K562 (cell line): ENCODE results near the gene PCDHGB1. TPM values are rescaled to one million over a fixed set of nuclear protein-coding genes. Genes with fewer than 3 reads are reported as not detected.
A peak's percentile ranks its signal among the peaks of the same experiment; 100 is the strongest.

Experiments
- ETV1 ChIP-seq: fragments of 450-650 bp; conservative IDR thresholded peaks from 2 replicates; pipeline ENCODE4 v1.6.1; 2016; ENCODE audit warnings: missing genetic modification characterization, control low read depth, low read depth, missing compliant biosample characterization
- MCM3 ChIP-seq: fragments of 450-650 bp; IDR thresholded peaks from 2 replicates; pipeline ENCODE4 v1.6.1; 2016
- RAD21 ChIP-seq, 2 experiments: fragments of 250-450 bp in 1 of 2; fragments of 450-650 bp in 1 of 2; sonication (Bioruptor Pico) in 1 of 2; formaldehyde crosslinking in 1 of 2; IDR thresholded peaks in 1 of 2; conservative IDR thresholded peaks in 1 of 2; 2 replicates each; pipeline versions ENCODE4 v1.4.0 to v1.8.0; 2020 to 2022; ENCODE audit warnings: mild to moderate bottlenecking in 2 of 2, moderate library complexity in 1 of 2
- REST ChIP-seq, 2 experiments: fragments of 450-650 bp; formaldehyde crosslinking in 1 of 2; IDR thresholded peaks; 2 replicates each; pipeline versions ENCODE4 v1.4.0 to v1.6.1; 2014 to 2020; ENCODE audit warnings: mild to moderate bottlenecking in 2 of 2, borderline replicate concordance in 1 of 2, low read depth in 1 of 2
- TCFL5 ChIP-seq: fragments of 250-450 bp; sonication (Bioruptor Pico); conservative IDR thresholded peaks from 2 replicates; pipeline ENCODE4 v1.6.1; 2021; ENCODE audit warnings: mild to moderate bottlenecking, moderate library complexity, matching md5 sums
- YY1 ChIP-seq, 3 experiments: IDR thresholded peaks; 2 replicates each; pipeline ENCODE4 v1.6.1; 2011; ENCODE audit warnings: low read length in 2 of 3, mild to moderate bottlenecking in 2 of 3, moderate library complexity in 2 of 3, borderline replicate concordance in 1 of 3, control low read depth in 1 of 3, low read depth in 1 of 3; ENCODE audit not compliant: insufficient read depth in 3 of 3, insufficient replicate concordance in 2 of 3, control insufficient read depth in 1 of 3, insufficient read length in 1 of 3; ENCODE audit errors: extremely low read depth in 1 of 3
- ZNF212 ChIP-seq: fragments of 450-650 bp; formaldehyde crosslinking; IDR thresholded peaks from 2 replicates; pipeline ENCODE4 v1.4.0; 2020; ENCODE audit warnings: mild to moderate bottlenecking
- ZNF717 ChIP-seq: fragments of 250-450 bp; sonication (Bioruptor Pico); IDR thresholded peaks from 2 replicates; pipeline ENCODE4 v1.5.0; 2021
- ZNF785 ChIP-seq: fragments of 250-450 bp; sonication (Bioruptor Pico); IDR thresholded peaks from 2 replicates; pipeline ENCODE4 v1.4.0; 2020; ENCODE audit warnings: mild to moderate bottlenecking
- polyA plus RNA-seq, 8 experiments: library from polyadenylated mRNA; depleted of rRNA in 4 of 8; stranded (reverse) in 5 of 8; unstranded in 3 of 8; fragments of >200 nt; fragmentation: Nextera tagmentation in 2 of 8; fragmentation: Illumina TruSeq in 1 of 8; extraction: Ambion mirVana in 2 of 8; extraction: Trizol in 1 of 8; gene quantifications; 2 replicates each; pipeline versions ENCODE4 v1.2.1 to v1.2.3, GENCODE V29; 2011 to 2014; ENCODE audit warnings: inconsistent platforms in 1 of 8, missing spikeins in 1 of 8
- total RNA-seq, 7 experiments: library from RNA; depleted of rRNA in 6 of 7; stranded (reverse); fragments of >200 nt in 6 of 7; fragmentation: Illumina TruSeq in 2 of 7; extraction: Trizol in 2 of 7; gene quantifications; 2 replicates each; pipeline versions ENCODE4 v1.2.1 to v1.2.3, GENCODE V29; 2011 to 2021; ENCODE audit warnings: low replicate concordance in 1 of 7

PCDHGB1 gene
- total and polyA plus RNA-seq, 9 of the 15 experiments (the other 6 are each of a cell fraction or from before 2014, with no cell fraction given), result 0.06 to 0.20 (median 0.07) TPM; not detected in 2

DNA sequence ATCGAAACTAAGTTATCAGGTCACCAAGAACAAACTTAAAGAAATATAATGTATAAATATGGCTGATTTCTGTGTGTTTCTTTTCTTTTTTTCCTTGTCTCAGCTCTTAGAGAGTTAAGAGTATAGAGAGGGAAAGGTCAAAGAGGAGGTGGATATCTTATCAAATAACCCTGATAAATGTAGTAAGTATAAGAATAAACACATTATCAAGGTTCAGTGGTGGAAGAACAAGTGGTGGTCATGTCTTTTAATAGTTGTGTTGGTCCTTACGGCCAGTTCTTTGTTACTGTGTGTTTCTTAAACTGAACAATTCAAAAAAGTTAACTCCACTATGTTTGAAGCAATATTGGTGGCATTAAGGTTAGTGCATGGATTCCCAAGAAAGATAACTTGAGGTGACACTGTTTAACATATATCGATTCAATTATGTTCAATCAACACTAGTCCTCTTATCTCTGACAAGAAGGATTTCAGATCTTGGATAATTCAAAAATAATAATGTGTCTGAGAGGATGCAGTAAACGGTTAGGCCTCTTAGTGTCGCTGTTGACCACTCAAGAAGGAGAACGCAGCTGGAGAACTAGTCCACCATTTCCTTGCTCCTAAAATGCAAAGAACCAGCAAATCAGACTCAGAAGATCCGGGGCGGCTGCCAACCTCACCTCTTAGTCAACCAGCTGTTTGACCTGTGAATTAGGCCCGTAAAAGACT is 6.5 kb upstream of the PCDHGB1 start, which contains the start of gene PCDHGA3 (continued):
- TF ChIP-seq MCM3, result no peak
- TF ChIP-seq ZNF785, result no peak
- TF ChIP-seq ZNF717 (CRISPR knock-in tag), result no peak
- 0 out of 2 replicates have a peak, but pooled peaks have one; percentile 11 for TF ChIP-seq ETV1 (tag)
- 0 out of 2 replicates have a peak, but pooled peaks have one; percentile 3 for TF ChIP-seq REST (IDR thresholded peaks at IDR 0.05; ENCODE audit: borderline replicate concordance)
- TF ChIP-seq REST (CRISPR knock-in tag; IDR thresholded peaks at IDR 0.05; ENCODE audit: low read depth), result no peak
- peak in 1 of 3 experiments; percentile 73 for TF ChIP-seq YY1 (IDR thresholded peaks at IDR 0.05; ENCODE audit: borderline replicate concordance in 1 of 3, control insufficient read depth in 1 of 3, extremely low read depth in 1 of 3, insufficient read depth in 3 of 3, insufficient read length in 1 of 3, insufficient replicate concordance in 2 of 3, low read depth in 1 of 3, low read length in 2 of 3)
- TF ChIP-seq RAD21 (CRISPR knock-in tag; conservative IDR thresholded peaks at IDR 0.05 in 1 of 2, IDR thresholded peaks at IDR 0.05 in 1 of 2), result peak; percentile 22 to 53; a peak in 3 of 4 replicates
- no peak for TF ChIP-seq TCFL5 (CRISPR knock-in tag)
- no peak for TF ChIP-seq ZNF212 (CRISPR knock-in tag)
